Fibroblast of lung (primary cell): ENCODE measurements around the gene RHOB. TPM values are rescaled to one million over a fixed set of nuclear protein-coding genes. Genes with fewer than 3 reads are reported as not detected.

ENCODE experiments used
- DNase-seq, 2 donors: peaks; one replicate each; pipeline versions ENCODE4 v3.0.0 to v3.0.0-alpha.2; 2010; ENCODE audit warnings: low read depth in 2 of 2
- H2AFZ ChIP-seq: 2 replicates; pipeline ENCODE4 v1.5.1; 2012; ENCODE audit warnings: low read length, control low read depth, inconsistent platforms
- H3K27ac ChIP-seq: 2 replicates; pipeline ENCODE4 v1.5.1; 2011; ENCODE audit warnings: low read length, control low read depth; ENCODE audit not compliant: insufficient read depth
- H3K27me3 ChIP-seq: 2 replicates; pipeline ENCODE4 v1.5.1; 2011; ENCODE audit warnings: mild to moderate bottlenecking, low read length; ENCODE audit not compliant: control insufficient read depth, insufficient read depth
- H3K36me3 ChIP-seq: 2 replicates; pipeline ENCODE4 v1.5.1; 2011; ENCODE audit warnings: low read length; ENCODE audit not compliant: control insufficient read depth, insufficient read depth
- H3K4me1 ChIP-seq: 2 replicates; pipeline ENCODE4 v1.5.1; 2011; ENCODE audit warnings: low read length; ENCODE audit not compliant: control insufficient read depth, insufficient read depth; ENCODE audit errors: extremely low read depth
- H3K4me2 ChIP-seq: 2 replicates; pipeline ENCODE4 v1.5.1; 2011; ENCODE audit warnings: low read length, control low read depth; ENCODE audit not compliant: insufficient read depth; ENCODE audit errors: extremely low read depth
- H3K4me3 ChIP-seq, 4 experiments: fragments of 200-600 bp in 1 of 4; sonication (generic) in 1 of 4; replicated peaks in 1 of 4; 2 replicates each; pipeline ENCODE4 v1.5.1; 2011 to 2016; ENCODE audit warnings: low read length in 4 of 4, low read depth in 3 of 4, mild to moderate bottlenecking in 3 of 4, control low read depth in 2 of 4, inconsistent platforms in 1 of 4, mixed read lengths in 1 of 4; ENCODE audit not compliant: insufficient read depth in 1 of 4; ENCODE audit errors: control extremely low read depth in 1 of 4
- H3K79me2 ChIP-seq: 2 replicates; pipeline ENCODE4 v1.5.1; 2012; ENCODE audit warnings: mild to moderate bottlenecking, low read length, inconsistent platforms; ENCODE audit not compliant: control insufficient read depth, insufficient read depth
- H3K9ac ChIP-seq: 2 replicates; pipeline ENCODE4 v1.5.1; 2011; ENCODE audit warnings: mild to moderate bottlenecking, low read length, control low read depth; ENCODE audit not compliant: insufficient read depth
- H3K9me3 ChIP-seq: 2 replicates; pipeline ENCODE4 v1.5.1; 2012; ENCODE audit warnings: low read depth, low read length; ENCODE audit not compliant: control insufficient read depth, insufficient read depth
- H4K20me1 ChIP-seq: 2 replicates; pipeline ENCODE4 v1.5.1; 2011; ENCODE audit warnings: low read length; ENCODE audit not compliant: control insufficient read depth, insufficient read depth; ENCODE audit errors: extremely low read depth
- CTCF ChIP-seq, 2 donors: IDR thresholded peaks in 1 of 2; conservative IDR thresholded peaks in 1 of 2; 1 replicate in 1 of 2; 2 replicates in 1 of 2; pipeline ENCODE4 v1.5.1; 2011 to 2012; ENCODE audit warnings: low read length in 2 of 2, control low read depth in 1 of 2, inconsistent platforms in 1 of 2, low read depth in 1 of 2, mild to moderate bottlenecking in 1 of 2
- EZH2 ChIP-seq: IDR thresholded peaks from 2 replicates; pipeline ENCODE4 v1.5.1; 2012; ENCODE audit warnings: low read length, control low read depth, mild to moderate bottlenecking; ENCODE audit errors: missing control alignments
- polyA plus RNA-seq, 2 donors: library from polyadenylated mRNA; depleted of rRNA in 1 of 2; stranded (reverse) in 1 of 2; unstranded in 1 of 2; fragments of >200 nt; gene quantifications; 2 replicates each; pipeline ENCODE4 v1.2.1, GENCODE V29; 2011 to 2012; ENCODE audit warnings: missing spikeins in 1 of 2
- total RNA-seq: library from RNA; depleted of rRNA; stranded (reverse); fragments of >200 nt; gene quantifications from 2 replicates; pipeline ENCODE4 v1.2.1, GENCODE V29; 2014

The RHOB gene
- total and polyA plus RNA-seq, 2 donors (not counting 1 experiment from before 2014, with no cell fraction given): 113 to 171 TPM

- no peaks in the 10 kb centered on the region for H4K20me1 ChIP-seq
Measured at GRCh38 chr2:20465716-20466394, 19.0 kb downstream of the RHOB start.

GRCh38 chr2:20467789-20468548 lies 21.1 kb downstream of the RHOB start:
- Histone ChIP-seq H2AFZ (no peak overlapping the region), H3K4me2 (no peak overlapping the region), H3K4me3 (no peak overlapping the region), H4K20me1 (no peaks in the 10 kb centered on the region), H3K36me3 (no peaks in the 10 kb centered on the region), H3K79me2 (no peaks in the 10 kb centered on the region), H3K4me1 (no peaks in the 10 kb centered on the region), H3K27ac (no peak overlapping the region), H3K9ac (no peak overlapping the region), H3K9me3 (no peaks in the 10 kb centered on the region), H3K27me3 (no peaks in the 10 kb centered on the region)
- no peak for TF ChIP-seq EZH2
- no peak for TF ChIP-seq CTCF (conservative IDR thresholded peaks at IDR 0.05 in 1 of 2, IDR thresholded peaks at IDR 0.05 in 1 of 2; ENCODE audit: low read depth in 1 of 2, low read length in 2 of 2)
- DNase-seq: no peak

More at GRCh38 chr2:20465716-20466394, 19.0 kb downstream of the RHOB start:
- H3K9me3 ChIP-seq: no peaks in the 10 kb centered on the region
- no peak overlapping the region for H3K27ac ChIP-seq
- no peak for DNase-seq
- no peak overlapping the region for H3K4me3 ChIP-seq
- no peaks in the 10 kb centered on the region for H3K4me1 ChIP-seq
- no peaks in the 10 kb centered on the region for H3K27me3 ChIP-seq
- no peaks in the 10 kb centered on the region for H3K79me2 ChIP-seq
- TF ChIP-seq CTCF (conservative IDR thresholded peaks at IDR 0.05 in 1 of 2, IDR thresholded peaks at IDR 0.05 in 1 of 2; ENCODE audit: low read depth in 1 of 2, low read length in 2 of 2): no peak
- no peak for TF ChIP-seq EZH2
- no peak overlapping the region for H2AFZ ChIP-seq
- H3K9ac ChIP-seq: no peak overlapping the region
- H3K4me2 ChIP-seq: no peak overlapping the region
- no peaks in the 10 kb centered on the region for H3K36me3 ChIP-seq
